Neural crest cell (in vitro differentiated cells): ENCODE data around the gene MAN2B1. TPM values are rescaled to one million over a fixed set of nuclear protein-coding genes. Genes with fewer than 3 reads are reported as not detected.

Experiments
- DNase-seq: peaks from one replicate; pipeline ENCODE4 v3.0.0; 2021; ENCODE audit warnings: low read depth, mixed read lengths, low spot score
- H3K27ac Mint-ChIP-seq: one replicate; pipeline ENCODE4 v1.8.0; 2021; ENCODE audit warnings: mild to moderate bottlenecking, mixed read lengths; ENCODE audit not compliant: unreplicated experiment
- H3K27me3 Mint-ChIP-seq: 2 replicates; pipeline ENCODE4 v1.8.0; 2021; ENCODE audit warnings: low read depth, mild to moderate bottlenecking, mixed read lengths
- H3K36me3 Mint-ChIP-seq: 2 replicates; pipeline ENCODE4 v1.8.0; 2021; ENCODE audit warnings: low read depth, mild to moderate bottlenecking, mixed read lengths
- H3K4me1 Mint-ChIP-seq: 2 replicates; pipeline ENCODE4 v1.8.0; 2021; ENCODE audit warnings: mixed read lengths
- H3K4me3 Mint-ChIP-seq: one replicate; pipeline ENCODE4 v1.8.0; 2021; ENCODE audit warnings: mild to moderate bottlenecking, mixed read lengths
- H3K9me3 Mint-ChIP-seq: 2 replicates; pipeline ENCODE4 v1.8.0; 2021; ENCODE audit warnings: mixed read lengths
- CTCF ChIP-seq: fragments of 200-600 bp; sonication (generic); conservative IDR thresholded peaks from 2 replicates; pipeline ENCODE4 v1.5.0; 2021; ENCODE audit warnings: antibody characterized with exemption, mild to moderate bottlenecking
- total RNA-seq: library from RNA; stranded (reverse); gene quantifications from 2 replicates; pipeline ENCODE4 v1.2.1, GENCODE V29; 2021

MAN2B1 gene
- total RNA-seq, 1 donor from 2014 or later: 103 TPM

DNA sequence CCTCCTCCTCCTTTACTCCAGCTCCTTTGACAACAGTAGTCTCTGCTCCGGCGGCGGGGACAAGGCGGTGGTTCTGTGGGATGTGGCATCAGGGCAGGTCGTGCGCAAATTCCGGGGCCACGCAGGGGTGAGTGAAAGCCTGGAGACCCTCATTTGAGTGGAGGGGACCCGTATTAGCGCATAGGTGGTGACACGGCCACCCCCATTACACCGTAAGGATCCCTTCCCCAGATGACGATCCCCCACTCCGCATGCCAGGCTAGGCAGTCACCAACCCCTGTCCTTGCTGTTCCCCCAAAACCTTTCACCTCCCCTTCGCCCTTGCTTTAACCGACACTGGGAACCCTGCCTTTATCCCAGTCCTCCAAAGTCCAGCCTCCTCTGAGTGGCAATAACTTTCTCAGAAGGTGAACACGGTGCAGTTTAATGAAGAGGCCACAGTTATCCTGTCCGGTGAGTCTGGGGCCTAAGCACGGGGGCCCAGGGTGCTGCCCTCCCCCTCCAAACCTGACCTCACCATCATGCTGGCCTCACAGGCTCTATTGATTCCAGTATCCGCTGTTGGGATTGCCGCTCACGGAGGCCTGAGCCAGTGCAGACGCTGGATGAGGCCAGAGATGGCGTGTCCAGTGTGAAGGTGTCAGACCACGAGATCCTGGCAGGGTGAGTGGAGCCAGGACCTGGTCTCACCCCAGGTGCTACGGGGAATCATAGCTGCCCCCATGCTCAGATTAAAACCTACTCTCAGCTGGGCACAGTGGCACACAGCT lies 3.8 kb upstream of the MAN2B1 start:
- peaks cover 50% of the 10 kb centered on the region for H3K4me1 Mint-ChIP-seq
- no peak overlapping the region for H3K27ac Mint-ChIP-seq
- peaks cover 3% of the 10 kb centered on the region for H3K27me3 Mint-ChIP-seq
- no peak for DNase-seq
- no peaks in the 10 kb centered on the region for H3K9me3 Mint-ChIP-seq
- peaks cover 7% of the 10 kb centered on the region for H3K36me3 Mint-ChIP-seq
- no peak for TF ChIP-seq CTCF
- peak overlapping the region; percentile 98 for H3K4me3 Mint-ChIP-seq

DNA sequence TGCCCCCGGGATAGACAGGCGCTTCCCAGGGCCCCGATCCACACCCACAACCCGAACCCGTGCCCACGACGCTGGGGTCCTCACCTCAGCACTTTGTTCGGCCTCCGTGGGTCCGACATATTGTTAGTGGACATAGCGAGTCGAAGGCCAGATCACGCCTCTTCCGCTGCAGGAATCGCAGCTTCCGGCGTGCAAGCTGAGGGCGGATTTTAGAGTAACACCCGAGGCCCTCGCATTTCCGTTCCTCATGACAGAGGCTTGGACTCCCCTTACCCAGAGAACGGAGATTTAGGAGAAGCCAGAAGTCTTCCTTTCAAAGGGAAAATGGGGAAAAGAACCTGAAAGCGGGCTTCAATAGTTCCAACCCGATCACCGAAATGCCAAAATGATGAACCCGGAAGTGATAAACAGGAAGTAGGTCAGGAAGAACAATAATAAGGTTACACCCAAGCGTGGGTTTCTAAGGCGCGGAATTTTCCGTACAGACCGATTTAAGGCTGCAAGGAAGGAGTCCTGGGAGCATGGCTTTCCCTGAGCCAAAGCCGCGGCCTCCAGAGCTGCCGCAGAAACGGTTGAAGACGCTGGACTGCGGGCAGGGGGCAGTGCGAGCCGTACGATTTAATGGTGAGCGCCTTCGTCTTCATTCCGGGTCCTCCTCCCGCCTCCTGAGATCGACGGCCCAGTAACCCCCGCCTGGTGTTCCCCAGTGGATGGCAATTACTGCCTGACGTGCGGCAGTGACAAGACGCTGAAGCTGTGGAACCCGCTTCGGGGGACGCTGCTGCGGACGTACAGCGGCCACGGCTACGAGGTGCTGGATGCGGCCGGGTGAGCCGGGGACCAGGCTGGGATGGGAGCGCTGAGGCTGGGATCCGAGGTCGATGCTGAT lies 3.0 kb upstream of the MAN2B1 start:
- Mint-ChIP-seq H3K27ac (peak overlapping the region; percentile 100), H3K27me3 (peaks cover 3% of the 10 kb centered on the region), H3K36me3 (peaks cover 6% of the 10 kb centered on the region), H3K4me1 (peaks cover 50% of the 10 kb centered on the region), H3K9me3 (no peaks in the 10 kb centered on the region), H3K4me3 (peak overlapping the region; percentile 98)
- DNase-seq: peak; percentile 67
- TF ChIP-seq CTCF: no peak

DNA sequence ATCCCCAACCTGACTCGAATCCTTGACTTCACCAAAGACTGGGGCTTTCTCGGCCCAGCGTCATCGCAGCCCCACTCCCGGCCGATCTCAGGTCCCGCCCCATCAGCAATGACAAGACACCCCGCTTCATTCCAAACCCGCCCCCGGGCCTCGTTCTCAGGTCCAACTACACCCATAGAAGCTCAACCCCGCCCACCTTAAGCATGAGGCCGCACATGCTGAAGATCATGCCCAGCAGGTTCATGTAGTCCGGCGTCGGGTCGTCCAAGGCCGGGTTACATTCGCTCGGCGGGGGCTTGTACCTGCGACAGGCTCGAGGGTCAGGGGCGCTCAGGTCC lies 2.4 kb upstream of the MAN2B1 start:
- peaks cover 3% of the 10 kb centered on the region for H3K27me3 Mint-ChIP-seq
- H3K9me3 Mint-ChIP-seq: no peaks in the 10 kb centered on the region
- H3K36me3 Mint-ChIP-seq: peaks cover 4% of the 10 kb centered on the region
- peaks cover 50% of the 10 kb centered on the region for H3K4me1 Mint-ChIP-seq
- H3K4me3 Mint-ChIP-seq: peak overlapping the region; percentile 98
- H3K27ac Mint-ChIP-seq: peak overlapping the region; percentile 100
- TF ChIP-seq CTCF: no peak
- DNase-seq: no peak

DNA sequence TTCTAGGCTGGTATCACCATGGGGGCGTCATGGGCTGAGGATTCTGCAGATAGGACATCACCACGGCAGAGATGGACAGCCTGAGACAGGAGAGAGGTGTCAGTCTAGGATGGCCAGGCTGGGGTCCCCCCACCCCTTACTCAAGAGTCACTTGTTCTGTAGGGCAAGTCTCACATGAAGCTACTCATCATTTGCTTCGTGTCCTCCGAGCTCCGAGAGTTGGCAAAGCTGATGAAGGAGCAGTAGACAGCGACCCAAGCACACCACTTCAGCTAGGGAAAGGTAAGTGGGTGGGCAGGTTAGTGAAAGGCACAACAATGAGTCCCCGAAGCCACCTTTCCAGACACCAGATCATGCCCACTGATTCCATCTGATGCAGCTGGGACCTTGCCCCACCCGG lies 1.8 kb upstream of the MAN2B1 start:
- peaks cover 4% of the 10 kb centered on the region for H3K36me3 Mint-ChIP-seq
- peak overlapping the region; percentile 62 for H3K27ac Mint-ChIP-seq
- no peak for TF ChIP-seq CTCF
- no peaks in the 10 kb centered on the region for H3K9me3 Mint-ChIP-seq
- peak overlapping the region; percentile 98 for H3K4me3 Mint-ChIP-seq
- DNase-seq: no peak
- H3K4me1 Mint-ChIP-seq: peaks cover 50% of the 10 kb centered on the region
- peaks cover 3% of the 10 kb centered on the region for H3K27me3 Mint-ChIP-seq

GRCh38 chr19:12667731-12668302 lies 1.3 kb upstream of the MAN2B1 start:
- H3K27me3 Mint-ChIP-seq: peaks cover 3% of the 10 kb centered on the region
- no peak for TF ChIP-seq CTCF
- DNase-seq: no peak
- H3K36me3 Mint-ChIP-seq: peaks cover 4% of the 10 kb centered on the region
- H3K9me3 Mint-ChIP-seq: no peaks in the 10 kb centered on the region
- peaks cover 50% of the 10 kb centered on the region for H3K4me1 Mint-ChIP-seq
- peak overlapping the region; percentile 98 for H3K4me3 Mint-ChIP-seq
- H3K27ac Mint-ChIP-seq: peak overlapping the region; percentile 62
